HepG2 (cell line): ENCODE results near the gene ZBTB37. TPM values are rescaled to one million over a fixed set of nuclear protein-coding genes. Genes with fewer than 3 reads are reported as not detected.

Source experiments
- HNRNPLL ChIP-seq: fragments of 200-400 bp; formaldehyde crosslinking; IDR thresholded peaks from 2 replicates; pipeline ENCODE4 v1.6.1; 2017; ENCODE audit warnings: mild to moderate bottlenecking, low read depth, low read length; ENCODE audit not compliant: poor library complexity, severe bottlenecking
- MXI1 ChIP-seq: IDR thresholded peaks from 3 replicates; pipeline ENCODE4 v1.6.1; 2012; ENCODE audit warnings: low read depth, low read length, inconsistent platforms, borderline replicate concordance
- POLR2A ChIP-seq, 2 experiments: IDR thresholded peaks; 2 replicates each; pipeline ENCODE4 v1.6.1; 2011; ENCODE audit warnings: low read depth in 2 of 2, low read length in 2 of 2, mild to moderate bottlenecking in 1 of 2, moderate library complexity in 1 of 2; ENCODE audit not compliant: insufficient read depth in 1 of 2
- RFXANK ChIP-seq: IDR thresholded peaks from 2 replicates; pipeline ENCODE4 v1.6.1; 2016
- SIN3B ChIP-seq: fragments of 150-350 bp; IDR thresholded peaks from 2 replicates; pipeline ENCODE4 v1.6.1; 2014; ENCODE audit warnings: low read length
- SP1 ChIP-seq, 2 experiments: fragments of 450-650 bp in 1 of 2; sonication (generic) in 1 of 2; formaldehyde crosslinking in 1 of 2; IDR thresholded peaks; 2 replicates each; pipeline versions ENCODE4 v1.4.0 to v1.6.1; 2016 to 2020; ENCODE audit warnings: missing genetic modification reagents in 1 of 2
- SRF ChIP-seq: IDR thresholded peaks from 2 replicates; pipeline ENCODE4 v1.6.1; 2011; ENCODE audit warnings: mild to moderate bottlenecking, low read depth, low read length, moderate library complexity
- SYNCRIP ChIP-seq: fragments of 200-400 bp; formaldehyde crosslinking; IDR thresholded peaks from 2 replicates; pipeline ENCODE4 v1.6.1; 2018; ENCODE audit warnings: mild to moderate bottlenecking, low read depth, low read length; ENCODE audit not compliant: insufficient read depth
- ZBTB10 ChIP-seq: sonication (generic); formaldehyde crosslinking; IDR thresholded peaks from 2 replicates; pipeline ENCODE4 v1.4.0; 2020; ENCODE audit warnings: missing genetic modification reagents, borderline replicate concordance
- ZBTB34 ChIP-seq: sonication (generic); formaldehyde crosslinking; IDR thresholded peaks from 2 replicates; pipeline ENCODE4 v1.8.0; 2022; ENCODE audit warnings: mild to moderate bottlenecking, missing genetic modification reagents
- ZNF10 ChIP-seq: sonication (generic); formaldehyde crosslinking; IDR thresholded peaks from 2 replicates; pipeline ENCODE4 v1.4.0; 2020; ENCODE audit warnings: mild to moderate bottlenecking, low read depth, missing genetic modification reagents, borderline replicate concordance
- ZNF20 ChIP-seq: sonication (generic); formaldehyde crosslinking; IDR thresholded peaks from 2 replicates; pipeline ENCODE4 v1.4.0; 2020; ENCODE audit warnings: mild to moderate bottlenecking, moderate library complexity, missing genetic modification reagents
- ZNF407 ChIP-seq: sonication (generic); formaldehyde crosslinking; IDR thresholded peaks from one replicate; pipeline ENCODE4 v1.5.1; 2020; ENCODE audit warnings: mild to moderate bottlenecking, missing genetic modification reagents; ENCODE audit errors: not compliant biosample characterization
- ZNF672 ChIP-seq: sonication (generic); formaldehyde crosslinking; IDR thresholded peaks from 2 replicates; pipeline ENCODE4 v1.8.1; 2022; ENCODE audit warnings: missing genetic modification reagents
- polyA plus RNA-seq, 8 experiments: library from polyadenylated mRNA; depleted of rRNA in 3 of 8; stranded (reverse) in 7 of 8; unstranded in 1 of 8; fragments of >200 nt; fragmentation: Illumina TruSeq in 4 of 8; extraction: Trizol in 4 of 8; gene quantifications; 2 replicates each; pipeline versions ENCODE4 v1.2.1 to v1.2.3, GENCODE V29; 2011 to 2016; ENCODE audit warnings: low read depth in 4 of 8, missing spikeins in 1 of 8, mixed read lengths in 1 of 8; ENCODE audit not compliant: insufficient read depth in 1 of 8
- total RNA-seq, 5 experiments: library from RNA; depleted of rRNA; stranded (reverse); fragments of >200 nt; fragmentation: Illumina TruSeq; extraction: Trizol; gene quantifications; 2 replicates each; pipeline ENCODE4 v1.2.3, GENCODE V29; 2016; ENCODE audit warnings: low read depth in 1 of 5

ZBTB37 gene
- total and polyA plus RNA-seq, 2 of the 13 experiments (the other 11 are each of a cell fraction or from before 2014, with no cell fraction given): 2.6 to 7.7 TPM

DNA sequence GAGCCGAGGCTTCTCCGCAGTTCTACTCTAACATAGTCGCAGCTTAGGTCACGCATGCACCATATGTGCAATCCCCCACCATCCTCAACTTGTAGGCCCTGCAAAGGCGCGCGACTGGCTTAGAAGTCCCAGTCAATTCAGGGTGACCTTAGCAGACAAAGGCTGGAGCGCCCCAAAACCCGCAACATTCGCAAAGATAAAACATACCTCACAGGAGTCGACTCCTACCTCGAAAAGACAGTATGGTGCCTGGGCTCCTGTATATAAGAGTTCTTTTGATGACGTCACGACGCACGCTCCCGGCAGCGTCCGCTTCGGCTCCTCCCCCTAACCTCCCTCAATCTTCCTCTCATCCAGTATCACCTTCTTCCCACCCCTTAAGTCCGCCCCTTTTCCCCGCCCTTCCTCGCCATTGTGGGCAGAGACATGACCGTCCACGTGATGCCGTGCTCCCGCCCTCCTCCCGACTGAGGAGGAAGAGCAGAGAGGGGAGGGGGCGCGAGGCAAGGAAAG, 371 bp upstream of the ZBTB37 start, which contains the start of gene GAS5 (continued):
- TF ChIP-seq ZNF407 (CRISPR knock-in tag): no peak
- peak; percentile 99 to 100 for TF ChIP-seq POLR2A (IDR thresholded peaks at IDR 0.05; ENCODE audit: insufficient read depth in 1 of 2, low read depth in 2 of 2, low read length in 2 of 2)
- TF ChIP-seq ZNF20 (CRISPR knock-in tag): no peak
- TF ChIP-seq ZNF672 (CRISPR knock-in tag): no peak
- peak; percentile 58; the same call in 1 of the 2 replicates for TF ChIP-seq SIN3B
- TF ChIP-seq SRF: no peak
- TF ChIP-seq ZBTB10 (CRISPR knock-in tag): peak; percentile 83; the same call in 1 of the 2 replicates
- no peak for TF ChIP-seq SYNCRIP
- TF ChIP-seq SP1 (IDR thresholded peaks at IDR 0.05): no peak
- TF ChIP-seq SP1 (CRISPR knock-in tag; IDR thresholded peaks at IDR 0.05): peak; percentile 85
- TF ChIP-seq RFXANK (CRISPR knock-in tag): no peak
- peak; percentile 73; the same call in 2 of the 3 replicates for TF ChIP-seq MXI1
- no peak for TF ChIP-seq ZNF10 (CRISPR knock-in tag)
- TF ChIP-seq HNRNPLL: no peak
- no peak for TF ChIP-seq ZBTB34 (CRISPR knock-in tag)
